K562 (cell line): ENCODE results near the gene RBMS3. TPM values are rescaled to one million over a fixed set of nuclear protein-coding genes. Genes with fewer than 3 reads are reported as not detected.

Source experiments
- SRSF1 ChIP-seq: fragments of 200-400 bp; formaldehyde crosslinking; IDR thresholded peaks from 2 replicates; pipeline ENCODE4 v1.6.1; 2017; ENCODE audit warnings: mild to moderate bottlenecking, low read depth, low read length, moderate library complexity
- SRSF3 ChIP-seq: fragments of 200-400 bp; formaldehyde crosslinking; IDR thresholded peaks from 2 replicates; pipeline ENCODE4 v1.6.1; 2016; ENCODE audit warnings: mild to moderate bottlenecking, low read length, moderate library complexity; ENCODE audit not compliant: insufficient read depth
- ZEB2 ChIP-seq: fragments of 450-650 bp; IDR thresholded peaks from 2 replicates; pipeline ENCODE4 v1.6.1; 2016
- ZNF165 ChIP-seq: fragments of 250-450 bp; sonication (Bioruptor Pico); IDR thresholded peaks from 2 replicates; pipeline ENCODE4 v1.4.0; 2020; ENCODE audit warnings: borderline replicate concordance
- ZNF324 ChIP-seq: fragments of 250-450 bp; sonication (Bioruptor Pico); IDR thresholded peaks from 2 replicates; pipeline ENCODE4 v1.4.0; 2020; ENCODE audit warnings: mild to moderate bottlenecking
- polyA plus RNA-seq, 8 experiments: library from polyadenylated mRNA; depleted of rRNA in 4 of 8; stranded (reverse) in 5 of 8; unstranded in 3 of 8; fragments of >200 nt; fragmentation: Nextera tagmentation in 2 of 8; fragmentation: Illumina TruSeq in 1 of 8; extraction: Ambion mirVana in 2 of 8; extraction: Trizol in 1 of 8; gene quantifications; 2 replicates each; pipeline versions ENCODE4 v1.2.1 to v1.2.3, GENCODE V29; 2011 to 2014; ENCODE audit warnings: inconsistent platforms in 1 of 8, missing spikeins in 1 of 8
- total RNA-seq, 7 experiments: library from RNA; depleted of rRNA in 6 of 7; stranded (reverse); fragments of >200 nt in 6 of 7; fragmentation: Illumina TruSeq in 2 of 7; extraction: Trizol in 2 of 7; gene quantifications; 2 replicates each; pipeline versions ENCODE4 v1.2.1 to v1.2.3, GENCODE V29; 2011 to 2021; ENCODE audit warnings: low replicate concordance in 1 of 7
- TF ChIP-seq, protein P1 (sequence below), 2 experiments: fragments of 450-650 bp; IDR thresholded peaks; 2 replicates each; pipeline ENCODE4 v1.6.1; 2016; ENCODE audit warnings: mild to moderate bottlenecking in 2 of 2, borderline replicate concordance in 1 of 2, low read depth in 1 of 2, moderate library complexity in 1 of 2

The RBMS3 gene
- total and polyA plus RNA-seq, 9 of the 15 experiments (the other 6 are each of a cell fraction or from before 2014, with no cell fraction given) = 0.20 TPM; not detected in 8

DNA sequence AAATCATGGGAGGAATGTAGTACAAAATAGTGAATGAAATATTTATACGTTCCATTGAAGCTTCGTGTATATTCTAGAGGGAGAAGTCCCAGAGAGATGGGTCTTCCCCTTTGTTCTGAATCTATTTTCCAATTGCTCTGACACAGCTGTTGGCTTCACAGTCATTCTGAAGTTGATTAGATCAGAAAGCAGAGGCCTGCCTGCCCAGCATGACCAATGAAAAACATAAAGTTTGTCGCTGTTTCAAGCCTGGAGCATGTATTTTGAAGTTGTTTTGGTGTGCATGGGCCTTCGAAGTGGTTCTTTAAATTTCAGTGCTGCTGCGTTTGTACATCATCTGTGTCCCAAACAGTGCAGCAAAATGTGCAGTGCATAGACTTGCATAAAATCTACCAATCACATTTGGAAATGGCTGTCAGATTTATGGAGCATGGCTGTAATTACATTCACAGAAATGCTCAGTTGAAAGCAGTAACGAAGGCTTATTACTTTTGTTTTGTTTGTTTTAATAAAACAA, 31.0 kb upstream of the RBMS3 start (continued):
- TF ChIP-seq ZNF165 (CRISPR knock-in tag) = no peak
- TF ChIP-seq, protein P1, sequence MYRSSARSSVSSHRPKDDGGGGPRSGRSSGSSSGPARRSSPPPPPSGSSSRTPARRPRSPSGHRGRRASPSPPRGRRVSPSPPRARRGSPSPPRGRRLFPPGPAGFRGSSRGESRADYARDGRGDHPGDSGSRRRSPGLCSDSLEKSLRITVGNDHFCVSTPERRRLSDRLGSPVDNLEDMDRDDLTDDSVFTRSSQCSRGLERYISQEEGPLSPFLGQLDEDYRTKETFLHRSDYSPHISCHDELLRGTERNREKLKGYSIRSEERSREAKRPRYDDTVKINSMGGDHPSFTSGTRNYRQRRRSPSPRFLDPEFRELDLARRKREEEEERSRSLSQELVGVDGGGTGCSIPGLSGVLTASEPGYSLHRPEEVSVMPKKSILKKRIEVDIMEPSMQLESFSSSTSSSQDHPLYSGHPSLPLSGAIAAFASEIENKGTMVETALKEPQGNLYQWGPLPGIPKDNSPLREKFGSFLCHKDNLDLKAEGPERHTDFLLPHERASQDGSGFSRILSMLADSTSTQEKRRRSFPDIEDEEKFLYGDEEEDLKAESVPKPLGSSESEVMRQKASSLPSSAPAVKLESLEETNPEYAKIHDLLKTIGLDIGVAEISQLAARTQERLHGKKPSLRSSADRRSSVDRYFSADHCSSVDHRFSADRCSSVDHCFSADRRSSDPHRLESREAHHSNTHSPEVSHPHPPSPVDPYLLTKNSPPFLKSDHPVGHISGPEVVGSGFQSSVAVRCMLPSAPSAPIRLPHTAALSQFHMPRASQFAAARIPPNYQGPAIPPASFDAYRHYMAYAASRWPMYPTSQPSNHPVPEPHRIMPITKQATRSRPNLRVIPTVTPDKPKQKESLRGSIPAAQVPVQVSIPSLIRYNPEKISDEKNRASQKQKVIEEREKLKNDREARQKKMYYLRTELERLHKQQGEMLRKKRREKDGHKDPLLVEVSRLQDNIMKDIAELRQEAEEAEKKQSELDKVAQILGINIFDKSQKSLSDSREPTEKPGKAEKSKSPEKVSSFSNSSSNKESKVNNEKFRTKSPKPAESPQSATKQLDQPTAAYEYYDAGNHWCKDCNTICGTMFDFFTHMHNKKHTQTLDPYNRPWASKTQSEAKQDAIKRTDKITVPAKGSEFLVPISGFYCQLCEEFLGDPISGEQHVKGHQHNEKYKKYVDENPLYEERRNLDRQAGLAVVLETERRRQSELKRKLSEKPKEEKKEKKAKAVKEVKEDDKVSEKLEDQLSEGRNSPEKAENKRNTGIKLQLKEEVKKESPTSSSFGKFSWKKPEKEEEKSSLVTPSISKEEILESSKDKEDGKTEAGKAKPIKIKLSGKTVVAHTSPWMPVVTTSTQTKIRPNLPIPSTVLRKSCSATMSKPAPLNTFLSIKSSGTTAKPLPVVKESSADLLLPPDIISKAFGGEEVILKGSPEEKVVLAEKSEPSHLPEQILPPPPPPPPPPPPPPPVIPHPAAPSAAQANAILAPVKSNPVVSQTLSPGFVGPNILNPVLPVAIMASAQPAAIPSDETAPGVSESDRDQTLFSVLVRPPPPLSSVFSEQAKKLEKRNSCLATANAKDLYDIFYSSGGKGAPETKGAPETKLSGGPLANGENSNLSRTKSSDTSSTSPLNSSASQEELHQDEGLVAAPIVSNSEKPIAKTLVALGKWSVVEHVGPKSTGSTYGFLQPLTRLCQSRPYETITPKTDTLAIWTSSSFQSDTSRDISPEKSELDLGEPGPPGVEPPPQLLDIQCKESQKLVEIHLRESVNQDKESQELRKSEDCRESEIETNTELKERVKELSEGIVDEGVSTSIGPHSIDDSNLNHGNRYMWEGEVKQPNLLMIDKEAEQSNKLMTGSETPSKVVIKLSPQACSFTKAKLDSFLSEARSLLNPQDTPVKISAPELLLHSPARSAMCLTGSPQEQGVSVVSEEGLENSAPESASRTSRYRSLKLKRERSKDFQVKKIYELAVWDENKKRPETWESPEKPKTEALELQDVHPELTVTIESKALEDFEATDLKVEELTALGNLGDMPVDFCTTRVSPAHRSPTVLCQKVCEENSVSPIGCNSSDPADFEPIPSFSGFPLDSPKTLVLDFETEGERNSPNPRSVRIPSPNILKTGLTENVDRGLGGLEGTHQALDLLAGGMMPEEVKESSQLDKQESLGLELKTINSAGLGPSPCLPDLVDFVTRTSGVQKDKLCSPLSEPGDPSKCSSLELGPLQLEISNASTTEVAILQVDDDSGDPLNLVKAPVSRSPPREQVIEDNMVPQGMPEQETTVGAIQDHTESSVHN (IDR thresholded peaks at IDR 0.05; ENCODE audit: borderline replicate concordance in 1 of 2, low read depth in 1 of 2) = no peak
- no peak for TF ChIP-seq SRSF3
- TF ChIP-seq SRSF1 = no peak
- TF ChIP-seq ZEB2 = no peak
- TF ChIP-seq ZNF324 (CRISPR knock-in tag) = no peak
